ENCODE results near the gene DOK7.
A peak's percentile ranks its signal among the peaks of the same experiment; 100 is the strongest.

The DOK7 gene

DNA sequence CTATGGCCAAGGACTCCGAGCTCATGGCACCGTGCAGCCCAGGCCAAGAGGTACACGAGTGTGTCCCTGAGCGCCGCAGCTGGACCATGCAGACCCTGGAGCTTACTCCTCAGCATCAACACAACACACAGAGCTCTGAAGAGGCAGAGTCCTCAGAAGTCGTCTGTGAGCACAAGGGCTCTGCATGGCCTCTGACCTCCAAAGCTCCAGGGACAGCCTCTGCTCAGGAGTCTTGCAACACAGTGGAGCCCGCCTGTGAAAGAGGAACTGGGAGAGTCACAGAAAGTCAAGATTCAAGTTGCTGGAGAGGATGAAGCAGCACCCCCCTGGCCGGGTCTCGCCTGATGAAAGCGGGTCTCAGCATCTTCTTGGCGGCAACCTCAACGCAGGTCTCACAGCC is 66.3 kb downstream of the DOK7 start:
- no peak overlapping the region for H3K18ac ChIP-seq (ENCODE audit: low read length)
- no peak overlapping the region for H3K4me3 ChIP-seq (ENCODE audit: low read depth, low read length)
- no peak overlapping the region for H3K14ac ChIP-seq (ENCODE audit: low read length)
- DNase-seq: peak in 1 of 2 donors; percentile 25
- no peak overlapping the region for H2BK120ac ChIP-seq (ENCODE audit: insufficient read depth, low read length, poor library complexity)
- peaks cover 10 to 21% of the 10 kb centered on the region in 2 experiments for H3K4me1 ChIP-seq (ENCODE audit: control insufficient read depth in 1 of 2, insufficient read depth in 2 of 2, low read length in 2 of 2)
- no peak overlapping the region for H2BK12ac ChIP-seq (ENCODE audit: low read length)
- WGBS (ENCODE audit: extremely low coverage, insufficient coverage, insufficient read length): no CpG with 5 or more reads among the region's 12 CpGs
- no peak overlapping the region for H3K27ac ChIP-seq (ENCODE audit: low read depth, low read length)
- H2AFZ ChIP-seq (ENCODE audit: insufficient read depth, low read length, poor library complexity): no peak overlapping the region
- H3K9ac ChIP-seq (ENCODE audit: low read length): no peak overlapping the region
- no peak overlapping the region for H2BK5ac ChIP-seq (ENCODE audit: low read depth, low read length, poor library complexity)
- no peak overlapping the region for H2AK5ac ChIP-seq (ENCODE audit: low read length)
- no peak overlapping the region for H3K4me2 ChIP-seq (ENCODE audit: low read length)
- H3K4ac ChIP-seq (ENCODE audit: low read depth, low read length): no peak overlapping the region
- peaks cover 9% of the 10 kb centered on the region for H3K79me2 ChIP-seq (ENCODE audit: control insufficient read depth, insufficient read depth, low read length, poor library complexity)
- H3K79me1 ChIP-seq (ENCODE audit: low read length): peaks cover 3% of the 10 kb centered on the region
- H3K36me3 ChIP-seq (ENCODE audit: control insufficient read depth in 1 of 2, insufficient read depth in 2 of 2, low read length in 2 of 2): peaks cover 22 to 38% of the 10 kb centered on the region in 2 experiments
- no peak overlapping the region for H4K8ac ChIP-seq (ENCODE audit: low read depth, low read length)
- no peak overlapping the region for H4K91ac ChIP-seq (ENCODE audit: low read depth, low read length)
- H3K27me3 ChIP-seq (ENCODE audit: insufficient read depth, low read length): no peaks in the 10 kb centered on the region
- peaks cover 1% of the 10 kb centered on the region for H3K9me3 ChIP-seq (ENCODE audit: insufficient read depth, low read depth, low read length)
- H3K23ac ChIP-seq (ENCODE audit: low read length): no peak overlapping the region
- no peak overlapping the region for H4K12ac ChIP-seq (ENCODE audit: low read depth, low read length)

DNA sequence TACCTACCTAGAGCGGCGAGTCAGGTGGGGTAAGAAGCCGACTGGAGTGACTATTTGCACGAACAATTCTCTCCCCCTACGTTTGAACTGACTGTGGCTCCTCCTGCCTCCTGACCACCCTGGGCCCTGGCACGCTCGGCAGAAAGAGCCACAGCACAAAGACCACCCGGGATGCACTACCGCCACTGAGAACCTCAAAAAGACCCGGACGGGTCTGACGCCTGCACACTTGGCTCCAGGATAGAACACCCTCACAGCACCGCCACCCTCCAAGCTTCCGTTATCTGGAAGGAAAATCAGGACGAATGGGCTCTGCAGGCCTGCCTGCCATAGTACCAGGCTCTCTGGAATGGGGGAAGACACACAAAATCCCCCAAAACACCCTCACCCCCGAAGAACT is 66.9 kb downstream of the DOK7 start:
- Histone ChIP-seq H3K79me2 (ENCODE audit: control insufficient read depth, insufficient read depth, low read length, poor library complexity) (peaks cover 9% of the 10 kb centered on the region), H3K27me3 (ENCODE audit: insufficient read depth, low read length) (no peaks in the 10 kb centered on the region), H3K14ac (ENCODE audit: low read length) (no peak overlapping the region), H2BK5ac (ENCODE audit: low read depth, low read length, poor library complexity) (no peak overlapping the region), H4K91ac (ENCODE audit: low read depth, low read length) (no peak overlapping the region), H2AFZ (ENCODE audit: insufficient read depth, low read length, poor library complexity) (no peak overlapping the region), H3K9me3 (ENCODE audit: insufficient read depth, low read depth, low read length) (peaks cover 1% of the 10 kb centered on the region), H2BK120ac (ENCODE audit: insufficient read depth, low read length, poor library complexity) (no peak overlapping the region), H3K23ac (ENCODE audit: low read length) (no peak overlapping the region), H3K18ac (ENCODE audit: low read length) (peak overlapping the region; percentile 6), H3K4me3 (ENCODE audit: low read depth, low read length) (no peak overlapping the region), H3K9ac (ENCODE audit: low read length) (no peak overlapping the region), H3K4me1 (ENCODE audit: control insufficient read depth in 1 of 2, insufficient read depth in 2 of 2, low read length in 2 of 2) (peaks cover 10 to 21% of the 10 kb centered on the region in 2 experiments), H4K8ac (ENCODE audit: low read depth, low read length) (no peak overlapping the region), H3K36me3 (ENCODE audit: control insufficient read depth in 1 of 2, insufficient read depth in 2 of 2, low read length in 2 of 2) (peaks cover 15 to 32% of the 10 kb centered on the region in 2 experiments), H3K4me2 (ENCODE audit: low read length) (no peak overlapping the region), H2BK12ac (ENCODE audit: low read length) (no peak overlapping the region), H3K4ac (ENCODE audit: low read depth, low read length) (peak overlapping the region; percentile 3), H3K79me1 (ENCODE audit: low read length) (peaks cover 3% of the 10 kb centered on the region), H2AK5ac (ENCODE audit: low read length) (no peak overlapping the region), H4K12ac (ENCODE audit: low read depth, low read length) (no peak overlapping the region), H3K27ac (ENCODE audit: low read depth, low read length) (no peak overlapping the region)
- WGBS (ENCODE audit: extremely low coverage, insufficient coverage, insufficient read length): no CpG with 5 or more reads among the region's 16 CpGs
- no peak for DNase-seq

DNA sequence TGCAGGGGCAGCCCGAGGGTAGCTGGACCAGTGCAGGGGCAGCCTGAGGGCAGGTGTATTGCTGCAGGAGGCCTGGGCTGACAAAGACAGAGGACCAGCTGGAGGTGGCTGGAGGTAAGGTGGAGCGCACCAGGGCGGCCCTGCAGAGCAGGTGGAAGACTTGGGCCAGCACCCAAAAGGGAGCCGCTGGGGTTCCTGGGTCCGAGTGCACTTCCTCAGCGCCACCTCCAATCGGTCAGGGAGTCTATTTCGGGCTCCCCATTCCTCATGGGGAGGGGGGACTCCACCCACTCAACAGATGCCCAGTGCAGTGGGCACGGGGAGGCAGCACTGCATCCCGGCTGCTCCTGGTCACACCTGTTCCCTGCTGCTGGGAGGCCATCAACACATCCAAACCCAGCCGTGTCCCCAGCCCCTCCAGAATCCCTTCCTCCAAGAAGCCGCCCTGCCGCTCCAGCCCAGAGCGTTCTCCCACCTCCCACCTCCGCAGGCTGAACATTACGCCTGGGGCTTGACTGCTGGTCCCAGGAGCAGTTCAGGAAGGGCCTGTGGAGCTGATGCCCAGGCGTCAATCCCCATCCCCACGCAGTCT is 67.7 kb downstream of the DOK7 start:
- Histone ChIP-seq H2AK5ac (ENCODE audit: low read length) (no peak overlapping the region), H4K12ac (ENCODE audit: low read depth, low read length) (no peak overlapping the region), H2BK120ac (ENCODE audit: insufficient read depth, low read length, poor library complexity) (no peak overlapping the region), H3K18ac (ENCODE audit: low read length) (no peak overlapping the region), H3K4ac (ENCODE audit: low read depth, low read length) (peak overlapping the region; percentile 16), H3K27me3 (ENCODE audit: insufficient read depth, low read length) (no peaks in the 10 kb centered on the region), H3K4me1 (ENCODE audit: control insufficient read depth in 1 of 2, insufficient read depth in 2 of 2, low read length in 2 of 2) (peaks cover 10 to 21% of the 10 kb centered on the region in 2 experiments), H3K27ac (ENCODE audit: low read depth, low read length) (no peak overlapping the region), H3K4me3 (ENCODE audit: low read depth, low read length) (no peak overlapping the region), H3K79me2 (ENCODE audit: control insufficient read depth, insufficient read depth, low read length, poor library complexity) (peaks cover 9% of the 10 kb centered on the region), H3K23ac (ENCODE audit: low read length) (no peak overlapping the region), H3K4me2 (ENCODE audit: low read length) (peak overlapping the region; percentile 77), H2AFZ (ENCODE audit: insufficient read depth, low read length, poor library complexity) (no peak overlapping the region), H3K79me1 (ENCODE audit: low read length) (peaks cover 3% of the 10 kb centered on the region), H4K8ac (ENCODE audit: low read depth, low read length) (no peak overlapping the region), H3K14ac (ENCODE audit: low read length) (no peak overlapping the region), H3K36me3 (ENCODE audit: control insufficient read depth in 1 of 2, insufficient read depth in 2 of 2, low read length in 2 of 2) (peaks cover 14 to 26% of the 10 kb centered on the region in 2 experiments), H3K9me3 (ENCODE audit: insufficient read depth, low read depth, low read length) (peaks cover 1% of the 10 kb centered on the region), H2BK5ac (ENCODE audit: low read depth, low read length, poor library complexity) (no peak overlapping the region), H3K9ac (ENCODE audit: low read length) (no peak overlapping the region), H2BK12ac (ENCODE audit: low read length) (no peak overlapping the region), H4K91ac (ENCODE audit: low read depth, low read length) (no peak overlapping the region)
- no peak for DNase-seq
- no CpG with 5 or more reads among the region's 18 CpGs for WGBS (ENCODE audit: extremely low coverage, insufficient coverage, insufficient read length)

DNA sequence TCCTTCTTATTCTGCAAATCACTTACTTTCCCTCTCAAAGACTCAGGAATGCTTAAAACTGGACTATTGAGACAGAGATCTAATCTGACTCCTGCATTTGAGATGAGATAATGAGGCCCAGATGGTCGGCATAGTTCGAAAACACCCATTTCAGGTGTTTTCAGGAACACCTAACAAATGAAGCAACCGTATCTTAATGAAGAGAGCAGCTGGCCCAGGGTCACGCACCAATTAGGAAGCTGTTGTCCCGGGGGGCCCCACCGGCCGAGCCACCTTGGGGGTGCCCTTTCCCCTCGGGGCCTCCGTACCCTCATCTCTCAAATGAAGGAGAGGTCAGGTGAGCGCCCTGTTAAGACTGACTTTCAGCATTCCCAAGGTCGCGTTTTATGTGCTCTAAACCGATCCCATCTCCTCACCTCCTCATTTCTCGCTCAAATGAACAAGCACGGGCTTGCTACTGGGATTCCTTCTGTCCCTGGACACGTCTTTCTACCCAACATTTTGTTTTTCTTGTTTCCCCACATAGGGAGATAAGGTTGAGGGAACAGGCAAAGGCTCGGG is 68.3 kb downstream of the DOK7 start:
- Histone ChIP-seq H4K91ac (ENCODE audit: low read depth, low read length) (no peak overlapping the region), H4K12ac (ENCODE audit: low read depth, low read length) (no peak overlapping the region), H3K23ac (ENCODE audit: low read length) (no peak overlapping the region), H3K9ac (ENCODE audit: low read length) (no peak overlapping the region), H3K79me1 (ENCODE audit: low read length) (peaks cover 3% of the 10 kb centered on the region), H3K9me3 (ENCODE audit: insufficient read depth, low read depth, low read length) (peaks cover 1% of the 10 kb centered on the region), H3K36me3 (ENCODE audit: control insufficient read depth in 1 of 2, insufficient read depth in 2 of 2, low read length in 2 of 2) (peaks cover 14 to 23% of the 10 kb centered on the region in 2 experiments), H2BK120ac (ENCODE audit: insufficient read depth, low read length, poor library complexity) (no peak overlapping the region), H3K27me3 (ENCODE audit: insufficient read depth, low read length) (no peaks in the 10 kb centered on the region), H4K8ac (ENCODE audit: low read depth, low read length) (peak overlapping the region; percentile 38), H3K14ac (ENCODE audit: low read length) (peak overlapping the region; percentile 1), H2AK5ac (ENCODE audit: low read length) (peak overlapping the region; percentile 17), H2BK12ac (ENCODE audit: low read length) (no peak overlapping the region), H3K4me2 (ENCODE audit: low read length) (peak overlapping the region; percentile 77), H3K79me2 (ENCODE audit: control insufficient read depth, insufficient read depth, low read length, poor library complexity) (peaks cover 9% of the 10 kb centered on the region), H3K4me1 (ENCODE audit: control insufficient read depth in 1 of 2, insufficient read depth in 2 of 2, low read length in 2 of 2) (peaks cover 10 to 21% of the 10 kb centered on the region in 2 experiments), H2BK5ac (ENCODE audit: low read depth, low read length, poor library complexity) (no peak overlapping the region), H2AFZ (ENCODE audit: insufficient read depth, low read length, poor library complexity) (no peak overlapping the region), H3K4ac (ENCODE audit: low read depth, low read length) (peak overlapping the region; percentile 3), H3K4me3 (ENCODE audit: low read depth, low read length) (peak overlapping the region; percentile 82), H3K27ac (ENCODE audit: low read depth, low read length) (no peak overlapping the region), H3K18ac (ENCODE audit: low read length) (no peak overlapping the region)
- peak in 1 of 2 donors; percentile 66 for DNase-seq
- WGBS (ENCODE audit: extremely low coverage, insufficient coverage, insufficient read length): no CpG with 5 or more reads among the region's 17 CpGs
